GM23338 (cell line): Measurements from ENCODE around the gene DNAJB8. TPM values are rescaled to one million over a fixed set of nuclear protein-coding genes. Genes with fewer than 3 reads are reported as not detected.

ENCODE experiments used
- ATAC-seq: fragments of 200-7000 bp; cut with Tn5 transposase; 3 replicates; pipeline ENCODE4 v1.9.1; 2020
- DNase-seq: peaks from one replicate; pipeline ENCODE4 v3.0.0-alpha.2; 2015; ENCODE audit warnings: low spot score
- H2AFZ ChIP-seq: fragments of 200-600 bp; sonication (generic); 2 replicates; pipeline ENCODE4 v1.8.0; 2016; ENCODE audit warnings: antibody characterized with exemption, mild to moderate bottlenecking, moderate library complexity
- H3F3A ChIP-seq: fragments of 200-600 bp; sonication (generic); replicated peaks from 2 replicates; pipeline ENCODE4 v1.8.0; 2017; ENCODE audit warnings: antibody characterized with exemption, mixed run types, low read depth
- H3K27ac ChIP-seq: fragments of 200-600 bp; sonication (generic); 2 replicates; pipeline ENCODE4 v1.6.1; 2016; ENCODE audit warnings: low read depth
- H3K27me3 ChIP-seq: fragments of 200-600 bp; sonication (generic); 2 replicates; pipeline ENCODE4 v1.8.0; 2016; ENCODE audit warnings: mild to moderate bottlenecking, mixed run types, moderate library complexity; ENCODE audit not compliant: insufficient read depth
- H3K36me3 ChIP-seq: fragments of 200-600 bp; sonication (generic); 2 replicates; pipeline ENCODE4 v1.8.0; 2016; ENCODE audit warnings: mild to moderate bottlenecking; ENCODE audit not compliant: insufficient read depth
- H3K4me1 ChIP-seq: fragments of 200-600 bp; sonication (generic); 2 replicates; pipeline ENCODE4 v1.8.0; 2016; ENCODE audit warnings: mild to moderate bottlenecking, moderate library complexity; ENCODE audit not compliant: insufficient read depth
- H3K4me2 ChIP-seq: fragments of 200-600 bp; sonication (generic); 2 replicates; pipeline ENCODE4 v1.7.1; 2017; ENCODE audit warnings: mixed run types
- H3K4me3 ChIP-seq: fragments of 200-600 bp; sonication (generic); 2 replicates; pipeline ENCODE4 v1.6.1; 2016; ENCODE audit warnings: mixed run types
- H3K79me2 ChIP-seq: fragments of 200-600 bp; sonication (generic); replicated peaks from 2 replicates; pipeline ENCODE4 v1.8.0; 2017; ENCODE audit warnings: mild to moderate bottlenecking; ENCODE audit not compliant: insufficient read depth
- H3K9me2 ChIP-seq: fragments of 200-600 bp; sonication (generic); 2 replicates; pipeline ENCODE4 v1.8.0; 2017; ENCODE audit not compliant: insufficient read depth
- H4K20me1 ChIP-seq: fragments of 200-600 bp; sonication (generic); replicated peaks from 2 replicates; pipeline ENCODE4 v1.8.0; 2017; ENCODE audit warnings: mild to moderate bottlenecking; ENCODE audit not compliant: insufficient read depth
- H3K27ac Mint-ChIP-seq: 2 replicates; pipeline ENCODE4 v1.8.0; 2020; ENCODE audit warnings: inconsistent platforms, mild to moderate bottlenecking, moderate library complexity, mixed read lengths
- H3K27me3 Mint-ChIP-seq: 3 replicates; pipeline ENCODE4 v1.8.0; 2022; ENCODE audit warnings: low read depth, mild to moderate bottlenecking, moderate library complexity, mixed read lengths, inconsistent platforms; ENCODE audit not compliant: insufficient read depth, poor library complexity
- H3K36me3 Mint-ChIP-seq: 3 replicates; pipeline ENCODE4 v1.8.0; 2021; ENCODE audit warnings: low read depth, mild to moderate bottlenecking, inconsistent platforms, moderate library complexity, mixed read lengths
- H3K4me1 Mint-ChIP-seq: 3 replicates; pipeline ENCODE4 v1.8.0; 2020; ENCODE audit warnings: mild to moderate bottlenecking, inconsistent platforms, mixed read lengths
- H3K4me3 Mint-ChIP-seq: 3 replicates; pipeline ENCODE4 v1.8.0; 2021; ENCODE audit warnings: moderate library complexity, mild to moderate bottlenecking, inconsistent platforms, mixed read lengths
- H3K9me3 Mint-ChIP-seq: 3 replicates; pipeline ENCODE4 v1.8.0; 2020; ENCODE audit warnings: moderate library complexity, mild to moderate bottlenecking, inconsistent platforms, mixed read lengths
- CREB1 ChIP-seq: fragments of 250-450 bp; sonication (Bioruptor Pico); IDR thresholded peaks from 2 replicates; pipeline ENCODE4 v1.5.0; 2020; ENCODE audit warnings: low read depth, mild to moderate bottlenecking, moderate library complexity
- CTCF ChIP-seq, 2 experiments: fragments of 200-600 bp in 1 of 2; sonication (generic) in 1 of 2; conservative IDR thresholded peaks; 2 replicates each; pipeline versions ENCODE4 v1.5.1 to v1.6.1; 2016 to 2017; ENCODE audit warnings: antibody characterized with exemption in 2 of 2, low read depth in 2 of 2, mild to moderate bottlenecking in 2 of 2, moderate library complexity in 1 of 2
- EZH2 ChIP-seq: fragments of 200-600 bp; sonication (generic); IDR thresholded peaks from one replicate; pipeline ENCODE4 v1.8.0; 2017; ENCODE audit warnings: antibody characterized with exemption, mild to moderate bottlenecking, low read depth; ENCODE audit not compliant: unreplicated experiment
- JUNB ChIP-seq: IDR thresholded peaks from one replicate; pipeline ENCODE4 v1.6.1; 2016; ENCODE audit warnings: antibody characterized with exemption; ENCODE audit not compliant: unreplicated experiment
- STAT1 ChIP-seq: IDR thresholded peaks from one replicate; pipeline ENCODE4 v1.6.1; 2016; ENCODE audit warnings: antibody characterized with exemption; ENCODE audit not compliant: unreplicated experiment
- ZNF331 ChIP-seq: fragments of 250-450 bp; sonication (Bioruptor Pico); IDR thresholded peaks from 2 replicates; pipeline ENCODE4 v1.5.0; 2020; ENCODE audit warnings: low read depth, mild to moderate bottlenecking, moderate library complexity
- polyA plus RNA-seq: library from polyadenylated mRNA; unstranded; fragments of >200 nt; fragmentation: Nextera tagmentation; extraction: Ambion mirVana; gene quantifications from 2 replicates; pipeline ENCODE4 v1.2.1, GENCODE V29; 2016
- total RNA-seq: library from RNA; depleted of rRNA; stranded (reverse); fragments of >200 nt; shearing (Covaris generic); gene quantifications from 2 replicates; pipeline ENCODE4 v1.2.3, GENCODE V29; 2014
- TF ChIP-seq, protein P1 (sequence below): fragments of 250-450 bp; sonication (Bioruptor Pico); IDR thresholded peaks from 2 replicates; pipeline ENCODE4 v1.5.0; 2020; ENCODE audit warnings: mild to moderate bottlenecking, moderate library complexity

DNAJB8 gene
- total and polyA plus RNA-seq, 2 experiments from 2014 or later = not detected

- Mint-ChIP-seq H3K4me1 (peaks cover 67% of the 10 kb centered on the region), H3K27me3 (peaks cover 98% of the 10 kb centered on the region), H3K27ac (no peak overlapping the region), H3K4me3 (peak overlapping the region; percentile 64), H3K9me3 (no peaks in the 10 kb centered on the region; the same call in 1 of the 3 replicates), H3K36me3 (no peaks in the 10 kb centered on the region; the same call in 2 of the 3 replicates)
- Histone ChIP-seq H3K36me3 (no peaks in the 10 kb centered on the region), H3K79me2 (no peaks in the 10 kb centered on the region), H3K27me3 (peaks cover 100% of the 10 kb centered on the region), H3K9me2 (no peaks in the 10 kb centered on the region), H3F3A (peaks cover 21% of the 10 kb centered on the region), H4K20me1 (peaks cover 8% of the 10 kb centered on the region), H3K4me2 (peak overlapping the region; percentile 90), H3K4me3 (peak overlapping the region; percentile 53), H3K4me1 (peaks cover 52% of the 10 kb centered on the region), H2AFZ (no peak overlapping the region), H3K27ac (no peak overlapping the region)
- ATAC-seq = no peak
- peak; percentile 70 for DNase-seq
- no peak for TF ChIP-seq CTCF (conservative IDR thresholded peaks at IDR 0.05; ENCODE audit: low read depth in 2 of 2)
- peak; percentile 84 for TF ChIP-seq EZH2
- TF ChIP-seq, protein P1, sequence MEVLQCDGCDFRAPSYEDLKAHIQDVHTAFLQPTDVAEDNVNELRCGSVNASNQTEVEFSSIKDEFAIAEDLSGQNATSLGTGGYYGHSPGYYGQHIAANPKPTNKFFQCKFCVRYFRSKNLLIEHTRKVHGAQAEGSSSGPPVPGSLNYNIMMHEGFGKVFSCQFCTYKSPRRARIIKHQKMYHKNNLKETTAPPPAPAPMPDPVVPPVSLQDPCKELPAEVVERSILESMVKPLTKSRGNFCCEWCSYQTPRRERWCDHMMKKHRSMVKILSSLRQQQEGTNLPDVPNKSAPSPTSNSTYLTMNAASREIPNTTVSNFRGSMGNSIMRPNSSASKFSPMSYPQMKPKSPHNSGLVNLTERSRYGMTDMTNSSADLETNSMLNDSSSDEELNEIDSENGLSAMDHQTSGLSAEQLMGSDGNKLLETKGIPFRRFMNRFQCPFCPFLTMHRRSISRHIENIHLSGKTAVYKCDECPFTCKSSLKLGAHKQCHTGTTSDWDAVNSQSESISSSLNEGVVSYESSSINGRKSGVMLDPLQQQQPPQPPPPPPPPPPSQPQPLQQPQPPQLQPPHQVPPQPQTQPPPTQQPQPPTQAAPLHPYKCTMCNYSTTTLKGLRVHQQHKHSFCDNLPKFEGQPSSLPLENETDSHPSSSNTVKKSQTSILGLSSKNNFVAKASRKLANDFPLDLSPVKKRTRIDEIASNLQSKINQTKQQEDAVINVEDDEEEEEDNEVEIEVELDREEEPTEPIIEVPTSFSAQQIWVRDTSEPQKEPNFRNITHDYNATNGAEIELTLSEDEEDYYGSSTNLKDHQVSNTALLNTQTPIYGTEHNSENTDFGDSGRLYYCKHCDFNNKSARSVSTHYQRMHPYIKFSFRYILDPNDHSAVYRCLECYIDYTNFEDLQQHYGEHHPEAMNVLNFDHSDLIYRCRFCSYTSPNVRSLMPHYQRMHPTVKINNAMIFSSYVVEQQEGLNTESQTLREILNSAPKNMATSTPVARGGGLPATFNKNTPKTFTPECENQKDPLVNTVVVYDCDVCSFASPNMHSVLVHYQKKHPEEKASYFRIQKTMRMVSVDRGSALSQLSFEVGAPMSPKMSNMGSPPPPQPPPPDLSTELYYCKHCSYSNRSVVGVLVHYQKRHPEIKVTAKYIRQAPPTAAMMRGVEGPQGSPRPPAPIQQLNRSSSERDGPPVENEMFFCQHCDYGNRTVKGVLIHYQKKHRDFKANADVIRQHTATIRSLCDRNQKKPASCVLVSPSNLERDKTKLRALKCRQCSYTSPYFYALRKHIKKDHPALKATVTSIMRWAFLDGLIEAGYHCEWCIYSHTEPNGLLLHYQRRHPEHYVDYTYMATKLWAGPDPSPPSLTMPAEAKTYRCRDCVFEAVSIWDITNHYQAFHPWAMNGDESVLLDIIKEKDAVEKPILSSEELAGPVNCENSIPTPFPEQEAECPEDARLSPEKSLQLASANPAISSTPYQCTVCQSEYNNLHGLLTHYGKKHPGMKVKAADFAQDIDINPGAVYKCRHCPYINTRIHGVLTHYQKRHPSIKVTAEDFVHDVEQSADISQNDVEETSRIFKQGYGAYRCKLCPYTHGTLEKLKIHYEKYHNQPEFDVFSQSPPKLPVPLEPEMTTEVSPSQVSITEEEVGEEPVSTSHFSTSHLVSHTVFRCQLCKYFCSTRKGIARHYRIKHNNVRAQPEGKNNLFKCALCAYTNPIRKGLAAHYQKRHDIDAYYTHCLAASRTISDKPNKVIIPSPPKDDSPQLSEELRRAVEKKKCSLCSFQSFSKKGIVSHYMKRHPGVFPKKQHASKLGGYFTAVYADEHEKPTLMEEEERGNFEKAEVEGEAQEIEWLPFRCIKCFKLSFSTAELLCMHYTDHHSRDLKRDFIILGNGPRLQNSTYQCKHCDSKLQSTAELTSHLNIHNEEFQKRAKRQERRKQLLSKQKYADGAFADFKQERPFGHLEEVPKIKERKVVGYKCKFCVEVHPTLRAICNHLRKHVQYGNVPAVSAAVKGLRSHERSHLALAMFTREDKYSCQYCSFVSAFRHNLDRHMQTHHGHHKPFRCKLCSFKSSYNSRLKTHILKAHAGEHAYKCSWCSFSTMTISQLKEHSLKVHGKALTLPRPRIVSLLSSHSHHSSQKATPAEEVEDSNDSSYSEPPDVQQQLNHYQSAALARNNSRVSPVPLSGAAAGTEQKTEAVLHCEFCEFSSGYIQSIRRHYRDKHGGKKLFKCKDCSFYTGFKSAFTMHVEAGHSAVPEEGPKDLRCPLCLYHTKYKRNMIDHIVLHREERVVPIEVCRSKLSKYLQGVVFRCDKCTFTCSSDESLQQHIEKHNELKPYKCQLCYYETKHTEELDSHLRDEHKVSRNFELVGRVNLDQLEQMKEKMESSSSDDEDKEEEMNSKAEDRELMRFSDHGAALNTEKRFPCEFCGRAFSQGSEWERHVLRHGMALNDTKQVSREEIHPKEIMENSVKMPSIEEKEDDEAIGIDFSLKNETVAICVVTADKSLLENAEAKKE (CRISPR knock-in tag) = no peak
- TF ChIP-seq CREB1 (CRISPR knock-in tag) = no peak
- TF ChIP-seq JUNB = no peak
- TF ChIP-seq STAT1 = no peak
- TF ChIP-seq ZNF331 (CRISPR knock-in tag) = no peak
These were observed 18.0 kb upstream of the DNAJB8 start for GRCh38 chr3:128484404-128485281.
